Activated CD4-positive, alpha-beta memory T cell treated with anti-CD3 and anti-CD28 coated beads, Interleukin-2, amount 10 ng/mL, durations not matched to agents 7 days and 5 days (primary cell): Measurements from ENCODE around the gene PDE9A. TPM values are rescaled to one million over a fixed set of nuclear protein-coding genes. Genes with fewer than 3 reads are reported as not detected.

ENCODE experiments used
- CTCF ChIA-PET: fragments of 350-600 bp; sonication (Branson Sonifier 250); formaldehyde crosslinking; loops from one replicate; lab custom pipeline; 2021; ENCODE audit warnings: antibody characterized with exemption, inconsistent platforms; lab: Charles Lee
- POLR2A ChIA-PET: fragments of 350-600 bp; sonication (Branson Sonifier 250); formaldehyde crosslinking; loops from one replicate; lab custom pipeline; 2021; ENCODE audit warnings: antibody characterized with exemption; lab: Charles Lee
- DNase-seq: peaks from one replicate; pipeline ENCODE4 v3.0.0-alpha.2; 2020
- H3K27ac Mint-ChIP-seq: one replicate; pipeline ENCODE4 v1.8.0; 2021; ENCODE audit warnings: mild to moderate bottlenecking, mixed read lengths
- H3K27me3 Mint-ChIP-seq: one replicate; pipeline ENCODE4 v1.8.0; 2021; ENCODE audit warnings: mixed read lengths
- H3K36me3 Mint-ChIP-seq: one replicate; pipeline ENCODE4 v1.8.0; 2021; ENCODE audit warnings: low read depth, mixed read lengths
- H3K4me1 Mint-ChIP-seq: one replicate; pipeline ENCODE4 v1.8.0; 2021; ENCODE audit warnings: mixed read lengths
- H3K4me3 Mint-ChIP-seq: one replicate; pipeline ENCODE4 v1.8.0; 2021; ENCODE audit warnings: mild to moderate bottlenecking, mixed read lengths
- H3K9me3 Mint-ChIP-seq: one replicate; pipeline ENCODE4 v1.8.0; 2021; ENCODE audit warnings: mixed read lengths
- total RNA-seq, 2 experiments: library from RNA; stranded (reverse); gene quantifications; one replicate each; pipeline ENCODE4 v1.2.3, GENCODE V29; 2021

PDE9A gene
- total RNA-seq, 2 experiments from 2014 or later, result 13.9 to 14.3 TPM

GRCh38 chr21:42666925-42667324 lies 13.5 kb downstream of the PDE9A start:
- Mint-ChIP-seq H3K36me3 (no peaks in the 10 kb centered on the region), H3K9me3 (no peaks in the 10 kb centered on the region), H3K4me3 (no peak overlapping the region), H3K4me1 (peaks cover 2% of the 10 kb centered on the region), H3K27ac (no peak overlapping the region), H3K27me3 (no peaks in the 10 kb centered on the region)
- CTCF ChIA-PET, result no interaction called here
- POLR2A ChIA-PET, result no interaction called here
- no peak for DNase-seq

GRCh38 chr21:42668298-42668992 lies 15.0 kb downstream of the PDE9A start:
- peaks cover 3% of the 10 kb centered on the region for H3K27me3 Mint-ChIP-seq
- ChIA-PET POLR2A (interaction anchor here (1.4 kb wide), 1 partner anchor 14 kb away, joined by 4 read pairs; no protein-coding TSS in a partner anchor), CTCF (no interaction called here)
- H3K4me3 Mint-ChIP-seq, result no peak overlapping the region
- no peak for DNase-seq
- no peaks in the 10 kb centered on the region for H3K9me3 Mint-ChIP-seq
- peaks cover 4% of the 10 kb centered on the region for H3K4me1 Mint-ChIP-seq
- H3K36me3 Mint-ChIP-seq, result no peaks in the 10 kb centered on the region
- H3K27ac Mint-ChIP-seq, result no peak overlapping the region

GRCh38 chr21:42669041-42669440 lies 15.6 kb downstream of the PDE9A start:
- Mint-ChIP-seq H3K27ac (no peak overlapping the region), H3K4me3 (no peak overlapping the region), H3K9me3 (no peaks in the 10 kb centered on the region), H3K27me3 (peaks cover 3% of the 10 kb centered on the region), H3K4me1 (peaks cover 4% of the 10 kb centered on the region), H3K36me3 (no peaks in the 10 kb centered on the region)
- ChIA-PET CTCF (no interaction called here), POLR2A (interaction anchor here (1.4 kb wide), 1 partner anchor 14 kb away, joined by 4 read pairs; no protein-coding TSS in a partner anchor)
- no peak for DNase-seq

- no peak for DNase-seq
- Mint-ChIP-seq H3K9me3 (no peaks in the 10 kb centered on the region), H3K27me3 (peaks cover 3% of the 10 kb centered on the region), H3K4me1 (peaks cover 2% of the 10 kb centered on the region), H3K4me3 (no peak overlapping the region), H3K27ac (no peak overlapping the region), H3K36me3 (no peaks in the 10 kb centered on the region)
- ChIA-PET CTCF (no interaction called here), POLR2A (interaction anchor here (1.8 kb wide), 1 partner anchor 13 kb away, joined by 7 read pairs; no protein-coding TSS in a partner anchor)
Observed at GRCh38 chr21:42670058-42670880, 16.8 kb downstream of the PDE9A start.

GRCh38 chr21:42670884-42671283 lies 17.5 kb downstream of the PDE9A start:
- no peak for DNase-seq
- peaks cover 3% of the 10 kb centered on the region for H3K27me3 Mint-ChIP-seq
- peaks cover 2% of the 10 kb centered on the region for H3K4me1 Mint-ChIP-seq
- H3K4me3 Mint-ChIP-seq, result no peak overlapping the region
- POLR2A ChIA-PET, result interaction anchor here (0.9 to 1.8 kb wide), 2 partner anchors 12 to 17 kb away, joined by 3 to 7 read pairs; no protein-coding TSS in a partner anchor
- no peaks in the 10 kb centered on the region for H3K9me3 Mint-ChIP-seq
- CTCF ChIA-PET, result interaction anchor here (1.0 kb wide), 1 partner anchor 14 kb away, joined by 3 read pairs; no protein-coding TSS in a partner anchor
- H3K36me3 Mint-ChIP-seq, result no peaks in the 10 kb centered on the region
- H3K27ac Mint-ChIP-seq, result no peak overlapping the region

GRCh38 chr21:42671778-42672593 lies 18.6 kb downstream of the PDE9A start:
- no peak overlapping the region for H3K27ac Mint-ChIP-seq
- POLR2A ChIA-PET, result interaction anchor here (0.9 to 1.8 kb wide), 2 partner anchors 11 to 18 kb away, joined by 3 to 7 read pairs; no protein-coding TSS in a partner anchor

GRCh38 chr21:42672699-42673458 lies 19.5 kb downstream of the PDE9A start:
- Mint-ChIP-seq H3K36me3 (no peaks in the 10 kb centered on the region), H3K27ac (no peak overlapping the region), H3K4me1 (peaks cover 6% of the 10 kb centered on the region), H3K9me3 (no peaks in the 10 kb centered on the region), H3K4me3 (no peak overlapping the region), H3K27me3 (peaks cover 7% of the 10 kb centered on the region)
- POLR2A ChIA-PET, result no interaction called here
- DNase-seq, result no peak
- CTCF ChIA-PET, result no interaction called here

More at GRCh38 chr21:42671778-42672593, 18.6 kb downstream of the PDE9A start:
- no peak for DNase-seq
- no peak overlapping the region for H3K4me3 Mint-ChIP-seq
- peaks cover 2% of the 10 kb centered on the region for H3K4me1 Mint-ChIP-seq
- CTCF ChIA-PET, result interaction anchor here (1.0 kb wide), 1 partner anchor 13 kb away, joined by 3 read pairs; no protein-coding TSS in a partner anchor
- H3K9me3 Mint-ChIP-seq, result no peaks in the 10 kb centered on the region
- peaks cover 7% of the 10 kb centered on the region for H3K27me3 Mint-ChIP-seq
- H3K36me3 Mint-ChIP-seq, result no peaks in the 10 kb centered on the region

- DNase-seq, result no peak
- Mint-ChIP-seq H3K4me3 (no peak overlapping the region), H3K27ac (no peak overlapping the region), H3K9me3 (no peaks in the 10 kb centered on the region), H3K4me1 (peaks cover 14% of the 10 kb centered on the region), H3K27me3 (peaks cover 13% of the 10 kb centered on the region), H3K36me3 (no peaks in the 10 kb centered on the region)
- POLR2A ChIA-PET, result no interaction called here
- CTCF ChIA-PET, result no interaction called here
Observed at GRCh38 chr21:42673633-42674328, 20.4 kb downstream of the PDE9A start.

- Mint-ChIP-seq H3K27me3 (peaks cover 15% of the 10 kb centered on the region), H3K27ac (no peak overlapping the region), H3K4me1 (peaks cover 15% of the 10 kb centered on the region), H3K4me3 (no peak overlapping the region), H3K9me3 (no peaks in the 10 kb centered on the region), H3K36me3 (no peaks in the 10 kb centered on the region)
- DNase-seq, result no peak
- POLR2A ChIA-PET, result interaction anchor here (0.5 kb wide), 1 partner anchor 10 kb away, joined by 3 read pairs; no protein-coding TSS in a partner anchor
- CTCF ChIA-PET, result no interaction called here
Observed at GRCh38 chr21:42674351-42674940, 21.0 kb downstream of the PDE9A start.

GRCh38 chr21:42675403-42675802 lies 22.0 kb downstream of the PDE9A start:
- CTCF ChIA-PET, result no interaction called here
- no peak overlapping the region for H3K27ac Mint-ChIP-seq
- peaks cover 18% of the 10 kb centered on the region for H3K4me1 Mint-ChIP-seq
- H3K36me3 Mint-ChIP-seq, result no peaks in the 10 kb centered on the region
- no peak overlapping the region for H3K4me3 Mint-ChIP-seq
- H3K9me3 Mint-ChIP-seq, result no peaks in the 10 kb centered on the region
- peaks cover 17% of the 10 kb centered on the region for H3K27me3 Mint-ChIP-seq
- POLR2A ChIA-PET, result interaction anchor here (0.5 kb wide), 1 partner anchor 9 kb away, joined by 3 read pairs; no protein-coding TSS in a partner anchor
- no peak for DNase-seq

GRCh38 chr21:42676808-42677207 lies 23.4 kb downstream of the PDE9A start:
- Mint-ChIP-seq H3K27ac (no peak overlapping the region), H3K36me3 (no peaks in the 10 kb centered on the region), H3K9me3 (no peaks in the 10 kb centered on the region), H3K4me1 (peaks cover 31% of the 10 kb centered on the region), H3K27me3 (peaks cover 19% of the 10 kb centered on the region), H3K4me3 (no peak overlapping the region)
- no peak for DNase-seq
- POLR2A ChIA-PET, result no interaction called here
- CTCF ChIA-PET, result no interaction called here
